ENCODE data around the gene ZNRF1.
A peak's percentile ranks its signal among the peaks of the same experiment; 100 is the strongest.

- no peak for TF ChIP-seq TAF1 (IDR thresholded peaks at IDR 0.05; ENCODE audit: borderline replicate concordance, insufficient read depth, low read length)
- 0 out of 4 replicates have a peak, but pooled peaks of 1 of the 2 experiments have one; percentile 20 for TF ChIP-seq REST (IDR thresholded peaks at IDR 0.05; ENCODE audit: insufficient read depth in 1 of 2, low read depth in 2 of 2, low read length in 2 of 2)
- no peak for TF ChIP-seq POLR2AphosphoS5 (IDR thresholded peaks at IDR 0.05; ENCODE audit: low read depth, low read length)
Observed at GRCh38 chr16:75106351-75107274, 107.8 kb downstream of the ZNRF1 start.

All from PFSK-1 (cell line).